SHP77 (cell line): Measurements from ENCODE around the gene FRS3.

ENCODE experiments used
- DNase-seq, 2 experiments: peaks; one replicate each; lab custom pipeline; 2025; lab: John Stamatoyannopoulos, UW

Gene FRS3

GRCh38 chr6:41728073-41728936 is 51.4 kb downstream of the FRS3 start:
- DNase-seq = peak; percentile 73 to 77

- DNase-seq = no peak
Measured at GRCh38 chr6:41727705-41728072, 52.0 kb downstream of the FRS3 start.

- no peak for DNase-seq
Measured at GRCh38 chr6:41726876-41727275, 52.8 kb downstream of the FRS3 start.

- no peak for DNase-seq
Measured at GRCh38 chr6:41724586-41725501, 54.9 kb downstream of the FRS3 start.

GRCh38 chr6:41724228-41724580 is 55.5 kb downstream of the FRS3 start:
- DNase-seq = no peak

- DNase-seq = peak in 1 of 2 experiments; percentile 62
Measured at GRCh38 chr6:41723530-41724227, 56.0 kb downstream of the FRS3 start.

- no peak for DNase-seq
Measured at GRCh38 chr6:41722969-41723529, 56.7 kb downstream of the FRS3 start.

- DNase-seq = no peak
Measured at GRCh38 chr6:41721414-41721813, 58.3 kb downstream of the FRS3 start.

- DNase-seq = no peak
Measured at GRCh38 chr6:41720783-41721182, 58.9 kb downstream of the FRS3 start.

GRCh38 chr6:41720262-41720620 is 59.5 kb downstream of the FRS3 start:
- no peak for DNase-seq
